HT1080 (cell line): Measurements from ENCODE around the gene BORCS8. TPM values are rescaled to one million over a fixed set of nuclear protein-coding genes. Genes with fewer than 3 reads are reported as not detected.
"Not testable (repeated sequence)": the region's sequence is repeated elsewhere in the genome, so short reads cannot be mapped to it uniquely, and the experiment has no call there.

Source experiments
- DNase-seq: peaks from one replicate; pipeline ENCODE4 v3.0.0-alpha.2; 2015; ENCODE audit warnings: low read depth
- total RNA-seq: library from RNA; depleted of rRNA; stranded (reverse); fragments of >200 nt; shearing (Covaris generic); gene quantifications from 2 replicates; pipeline ENCODE4 v1.2.3, GENCODE V29; 2014

Gene BORCS8
- total RNA-seq, 1 experiment from 2014 or later = 44.1 TPM

DNA sequence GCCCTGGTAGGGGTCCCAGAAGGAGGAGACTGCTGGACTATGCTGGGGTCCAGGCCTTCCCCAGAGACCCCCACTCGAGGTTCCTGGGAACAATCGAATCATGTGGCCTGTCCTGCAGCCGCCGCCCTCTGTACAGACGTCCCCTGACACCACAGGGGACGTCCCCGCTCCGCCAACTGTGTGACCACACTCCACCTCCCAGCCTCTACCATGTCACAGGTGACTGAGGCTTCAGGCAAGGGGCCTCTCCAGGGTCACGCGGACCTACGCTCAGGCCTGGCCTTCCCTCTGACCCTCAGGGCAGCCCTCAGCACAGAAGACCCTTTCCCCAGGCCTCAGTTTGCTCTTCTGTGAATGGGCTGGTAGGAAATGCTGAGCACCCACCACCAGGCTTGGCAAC is 40.5 kb downstream of the BORCS8 start:
- DNase-seq = no peak

DNA sequence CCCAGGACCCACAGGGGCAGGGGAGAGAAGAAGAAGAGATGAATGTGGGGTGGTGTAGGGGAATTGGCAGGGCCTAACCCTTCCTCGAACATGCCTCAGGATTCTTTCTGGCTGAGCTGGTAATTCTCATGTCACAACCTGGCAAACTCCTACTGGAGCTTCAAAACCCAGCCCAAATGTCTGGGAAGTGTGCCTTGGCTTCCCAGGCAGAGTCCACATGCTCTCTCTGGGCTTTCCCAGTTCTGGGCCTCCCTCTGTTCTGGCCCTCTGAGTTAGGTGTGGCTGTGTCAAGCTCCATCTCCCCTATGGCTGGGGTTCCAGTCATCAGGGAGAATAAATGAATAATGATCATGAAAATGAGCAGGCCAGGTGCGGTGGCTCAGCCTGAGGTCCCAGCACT is 42.5 kb downstream of the BORCS8 start:
- no peak for DNase-seq

DNA sequence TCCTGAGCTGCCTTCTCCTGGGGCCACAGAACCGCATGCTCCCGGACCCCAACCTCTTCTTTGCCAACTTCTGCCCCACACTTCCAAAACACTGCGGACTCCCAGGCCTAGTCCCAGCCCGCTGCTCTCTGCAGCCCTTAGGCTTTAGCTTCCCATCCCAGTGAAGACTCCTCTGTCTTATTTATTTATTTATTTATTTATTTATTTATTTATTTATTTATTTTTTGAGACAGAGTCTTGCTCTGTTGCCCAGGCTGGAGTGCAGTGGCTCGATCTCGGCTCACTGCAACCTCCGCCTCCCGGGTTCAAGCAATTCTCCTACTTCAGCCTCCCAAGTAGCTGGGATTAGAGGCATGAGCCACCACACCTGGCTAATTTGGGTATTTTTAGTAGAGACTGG is 43.4 kb downstream of the BORCS8 start:
- not testable (repeated sequence) for DNase-seq

GRCh38 chr19:19147344-19147743 is 44.6 kb downstream of the BORCS8 start:
- DNase-seq = no peak

- DNase-seq = no peak
Measured at GRCh38 chr19:19146865-19147264, 45.1 kb downstream of the BORCS8 start.

GRCh38 chr19:19145684-19146608 is 46.0 kb downstream of the BORCS8 start:
- peak; percentile 57 for DNase-seq

DNA sequence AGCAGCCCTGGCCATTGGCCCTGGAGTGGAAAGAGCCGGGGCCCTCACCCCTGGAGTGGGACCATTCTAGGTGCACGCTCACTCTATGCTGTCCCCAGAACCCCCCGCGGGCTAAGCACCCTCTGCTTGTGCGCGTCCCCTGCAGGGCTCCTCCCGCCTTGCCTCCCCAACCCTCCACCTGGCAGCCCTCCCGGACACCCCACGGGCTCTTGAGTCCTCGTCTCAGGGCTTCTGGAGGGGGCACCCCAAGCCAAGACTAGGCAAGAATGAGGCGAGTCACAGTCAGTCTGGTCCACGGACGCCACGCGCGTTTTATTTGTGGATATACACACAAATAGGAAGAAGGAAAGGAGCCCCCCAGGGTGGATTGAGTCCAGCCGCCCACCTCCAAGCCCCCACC is 46.7 kb downstream of the BORCS8 start:
- DNase-seq = no peak

DNA sequence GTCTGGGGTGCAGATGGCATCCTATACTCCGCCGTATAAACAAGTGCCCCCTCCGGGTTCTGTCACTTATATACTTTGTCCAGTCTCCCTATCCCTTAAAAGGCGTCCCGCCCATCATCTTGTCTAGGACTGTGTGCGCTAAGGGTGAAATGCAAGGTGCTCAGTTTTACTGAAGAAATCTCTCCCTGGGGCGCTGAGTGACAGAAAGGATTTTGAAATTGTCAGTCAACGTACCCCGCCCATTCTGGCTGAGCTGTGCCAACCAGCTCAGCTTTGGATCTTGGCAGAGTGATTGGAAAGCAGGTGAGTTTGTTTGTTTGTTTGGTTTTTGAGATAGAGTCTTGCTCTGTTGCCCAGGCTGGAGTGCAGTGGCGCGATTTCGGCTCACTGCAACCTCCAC is 49.6 kb downstream of the BORCS8 start:
- no peak for DNase-seq

- DNase-seq = no peak
Measured at GRCh38 chr19:19140476-19140875, 51.5 kb downstream of the BORCS8 start.

DNA sequence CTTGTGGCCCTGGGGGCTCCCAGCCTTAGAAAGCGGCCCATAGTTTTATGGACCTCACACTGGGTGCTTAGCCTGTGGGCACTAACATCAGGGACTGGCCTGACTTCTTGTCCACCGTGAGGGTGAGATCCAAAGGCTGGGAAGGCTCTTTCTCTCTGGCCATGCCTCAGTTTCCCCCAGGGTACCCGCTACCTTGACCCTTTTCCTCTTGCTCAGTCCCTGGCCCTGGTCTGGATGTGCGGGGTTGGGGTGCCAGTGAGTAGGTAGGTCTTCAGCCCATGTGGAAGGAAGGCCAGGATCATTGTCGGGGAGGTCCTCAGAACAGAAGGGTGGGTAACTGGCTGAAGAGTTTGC is 52.1 kb downstream of the BORCS8 start:
- no peak for DNase-seq

GRCh38 chr19:19138109-19138981 is 53.6 kb downstream of the BORCS8 start, which contains the start of gene TMEM161A:
Gene TMEM161A, minus strand, starts transcription at chr19:19138478. Its CDS starts 50 bp downstream, at chr19:19138428.
- DNase-seq = peak; percentile 97

DNA sequence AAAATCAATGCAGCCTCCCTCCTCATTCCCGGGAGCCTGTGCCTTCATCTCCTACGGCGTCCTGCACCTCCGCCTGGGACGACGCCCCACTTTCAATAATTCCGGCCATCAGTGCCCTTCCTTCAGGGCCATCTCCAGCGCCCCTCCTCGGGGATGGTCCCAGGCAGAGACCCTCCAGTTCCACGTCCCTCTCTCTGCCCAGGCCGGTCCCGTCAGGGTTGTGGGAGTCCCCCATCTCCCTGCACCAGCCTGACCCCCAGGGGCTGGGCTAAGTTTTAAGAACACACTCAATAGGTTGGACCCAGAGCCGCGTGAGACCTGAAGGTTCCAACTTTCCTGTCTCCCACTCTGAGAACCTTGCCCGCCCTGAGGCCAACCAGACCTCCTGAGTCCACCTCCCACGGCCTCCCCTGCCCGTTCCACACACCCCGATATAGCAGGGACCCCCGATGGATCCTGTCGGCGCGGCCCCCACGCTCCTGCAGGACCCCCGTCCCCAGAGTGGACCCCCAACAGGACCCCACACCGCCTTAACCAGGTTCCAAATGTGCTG is 54.3 kb downstream of the BORCS8 start:
- no peak for DNase-seq

GRCh38 chr19:19135713-19136112 is 56.2 kb downstream of the BORCS8 start:
- DNase-seq = not testable (repeated sequence)

DNA sequence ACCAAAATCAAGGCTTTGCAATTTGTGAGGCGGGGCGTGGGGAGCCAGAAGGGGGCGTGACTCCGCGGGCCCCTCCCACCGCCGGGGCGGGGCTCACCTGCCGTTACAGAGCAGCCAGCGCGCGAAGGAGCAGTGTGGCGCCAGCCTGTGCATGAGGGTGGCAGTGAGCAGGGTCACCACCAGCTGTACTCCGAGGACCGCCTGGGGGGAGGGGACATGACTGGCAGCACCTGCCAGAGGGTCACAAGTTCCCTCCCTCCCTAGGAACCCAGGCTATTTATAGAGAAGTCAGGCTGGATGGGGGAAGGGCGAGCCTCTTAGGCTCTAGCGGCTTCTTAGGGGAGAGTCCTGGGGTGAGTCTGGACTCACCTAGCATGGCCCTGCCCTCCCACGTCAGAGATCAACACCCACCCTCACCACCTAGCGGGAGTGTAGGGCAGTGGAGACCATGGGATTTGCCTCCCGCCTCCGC is 57.2 kb downstream of the BORCS8 start:
- DNase-seq = no peak

DNA sequence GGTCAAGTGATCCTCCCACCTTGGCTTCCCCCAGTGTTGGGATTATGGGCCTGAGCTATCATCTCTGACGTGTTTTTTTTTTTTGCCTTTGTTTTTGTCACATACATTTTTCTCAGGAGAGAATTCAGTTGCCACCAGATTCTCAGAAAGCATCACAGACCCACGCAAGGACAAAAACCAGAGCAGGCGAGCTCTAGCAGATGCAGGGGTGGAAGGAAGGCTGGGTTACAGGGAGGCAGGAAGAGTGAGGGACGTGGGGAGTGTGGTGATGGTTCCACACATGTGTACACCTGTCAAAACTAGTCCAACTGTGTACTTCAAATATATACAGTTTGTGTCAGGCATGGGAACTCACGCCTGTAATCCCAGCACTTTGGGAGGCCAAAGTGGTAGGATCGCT is 58.0 kb downstream of the BORCS8 start:
- DNase-seq = no peak

- DNase-seq = no peak
Measured at GRCh38 chr19:19132912-19133311, 59.0 kb downstream of the BORCS8 start.

GRCh38 chr19:19131989-19132388 is 60.0 kb downstream of the BORCS8 start:
- DNase-seq = no peak
